GM19467 (cell line): Measurements from ENCODE around the gene WDR83.
A peak's percentile ranks its signal among the peaks of the same experiment; 100 is the strongest.
"Not testable (repeated sequence)": the region's sequence is repeated elsewhere in the genome, so short reads cannot be mapped to it uniquely, and the experiment has no call there.

ENCODE experiments used
- ATAC-seq: cut with Tn5 transposase; IDR thresholded peaks from one replicate; pipeline ENCODE4 v1.9.1; 2021; ENCODE audit warnings: mild to moderate bottlenecking, moderate library complexity; ENCODE audit not compliant: unreplicated experiment

Gene WDR83

DNA sequence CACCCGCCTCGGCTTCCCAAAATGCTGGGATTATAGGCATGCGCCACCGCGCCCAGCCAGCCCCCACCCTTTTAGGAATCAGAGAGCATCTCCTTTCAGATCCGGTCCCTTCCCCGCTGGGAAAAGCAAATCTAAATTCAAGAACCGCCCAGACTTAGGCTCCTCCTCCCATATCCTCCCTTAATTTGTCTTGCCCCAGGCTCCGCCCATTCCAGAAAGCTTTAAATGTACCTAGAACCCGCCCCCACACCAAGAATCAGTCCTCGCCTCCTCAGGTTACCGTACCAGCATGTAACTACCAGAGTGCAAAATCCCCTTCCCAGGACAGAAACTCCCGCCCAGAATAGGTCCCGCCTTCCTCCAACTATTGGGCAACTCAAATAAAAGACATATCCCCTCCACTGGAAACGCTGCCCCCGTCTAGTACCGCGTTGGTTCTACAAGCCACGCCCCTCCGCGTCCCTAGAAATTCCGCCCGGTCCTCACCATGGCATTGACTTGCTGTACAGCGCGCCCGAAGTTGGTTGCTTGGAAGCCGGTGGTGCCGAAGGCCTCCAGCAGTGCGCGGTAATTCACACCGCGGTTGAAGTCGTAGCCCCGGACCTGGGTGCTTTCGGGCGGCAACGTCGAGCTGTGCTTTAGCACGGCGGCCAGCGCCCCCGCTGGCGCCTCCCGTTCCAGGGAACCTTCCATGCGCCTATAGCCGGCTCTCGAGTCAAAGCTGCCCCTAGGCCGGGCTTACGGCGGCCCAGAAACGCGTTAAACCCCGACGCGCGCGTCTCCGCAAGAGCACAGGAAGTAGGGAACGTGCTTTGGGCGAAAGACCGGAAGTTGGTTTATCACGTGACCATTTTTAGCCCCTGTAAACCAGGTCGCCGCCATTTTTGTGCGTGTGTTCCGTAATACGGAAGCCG, 14.7 kb downstream of the WDR83 start, which contains the start of gene DHPS:
TSS of gene DHPS (minus strand) at position 807 of the 914 bp plus-strand sequence. CDS start at position 693, 114 bp downstream.
- peak; percentile 61 for ATAC-seq

DNA sequence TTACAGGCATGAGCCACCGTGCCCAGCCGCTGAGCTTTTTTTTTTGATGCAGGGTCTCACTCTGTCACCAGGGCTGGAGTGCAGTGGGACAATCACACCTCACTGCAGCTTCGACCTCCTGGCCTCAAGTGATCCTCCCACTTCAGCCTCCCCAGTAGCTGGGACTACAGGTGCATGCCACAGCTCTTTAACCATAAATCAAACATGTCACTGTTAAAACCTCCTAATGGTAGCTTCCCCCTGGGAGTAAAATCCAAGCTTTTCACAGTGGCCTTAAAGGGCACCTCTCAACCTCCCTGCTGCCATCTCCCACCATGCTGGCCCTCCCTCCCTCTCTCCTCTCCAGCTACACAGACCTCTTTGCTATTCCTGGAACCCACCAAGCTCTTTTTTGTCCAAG, 19.2 kb downstream of the WDR83 start:
- no peak for ATAC-seq

GRCh38 chr19:12687496-12688196, 21.0 kb downstream of the WDR83 start, which contains the start of gene GNG14:
Gene GNG14, plus strand, starts transcription at chr19:12687998. Its CDS starts 51 bp downstream, at chr19:12688049.
- ATAC-seq, result no peak

DNA sequence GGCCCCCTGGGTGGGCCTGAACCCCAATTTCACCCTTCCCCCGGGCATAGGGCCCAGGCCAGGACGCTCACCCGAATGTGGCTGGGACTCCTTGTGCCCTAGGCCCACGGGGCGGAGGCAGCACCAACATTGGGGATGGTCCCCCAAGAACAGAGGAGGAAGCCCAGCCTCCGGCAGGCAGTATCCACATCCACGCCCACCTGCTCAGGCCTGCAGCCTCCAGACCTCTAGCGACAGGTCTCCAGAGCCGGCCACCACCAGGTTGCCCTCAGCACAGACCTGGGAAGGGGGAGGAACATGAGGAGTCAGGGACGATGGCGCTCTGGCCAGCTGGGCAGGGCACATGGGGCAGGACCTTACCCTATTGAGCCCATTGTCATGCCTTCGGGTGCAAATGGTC, 22.4 kb downstream of the WDR83 start:
- ATAC-seq, result no peak

GRCh38 chr19:12689581-12690216, 23.1 kb downstream of the WDR83 start:
- ATAC-seq, result no peak

DNA sequence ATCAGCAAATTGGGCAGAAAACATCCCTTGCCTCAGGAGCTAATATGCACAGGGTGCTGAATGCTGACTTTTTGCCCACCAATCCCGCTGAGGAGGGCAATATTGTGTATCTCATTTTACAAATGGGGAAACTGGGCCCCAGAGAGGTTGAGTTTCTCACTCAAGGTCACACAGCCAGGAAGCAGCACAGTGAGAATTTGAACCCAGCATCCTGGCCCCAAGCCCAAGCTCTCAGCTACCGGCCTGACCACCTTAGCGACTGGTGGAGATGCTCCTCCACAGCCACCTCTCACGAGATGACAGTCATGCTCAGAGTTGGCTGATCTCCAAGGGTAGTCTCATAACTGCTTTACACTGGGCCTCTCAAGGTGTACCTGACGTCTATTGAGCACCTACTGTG, 26.4 kb downstream of the WDR83 start:
- no peak for ATAC-seq

DNA sequence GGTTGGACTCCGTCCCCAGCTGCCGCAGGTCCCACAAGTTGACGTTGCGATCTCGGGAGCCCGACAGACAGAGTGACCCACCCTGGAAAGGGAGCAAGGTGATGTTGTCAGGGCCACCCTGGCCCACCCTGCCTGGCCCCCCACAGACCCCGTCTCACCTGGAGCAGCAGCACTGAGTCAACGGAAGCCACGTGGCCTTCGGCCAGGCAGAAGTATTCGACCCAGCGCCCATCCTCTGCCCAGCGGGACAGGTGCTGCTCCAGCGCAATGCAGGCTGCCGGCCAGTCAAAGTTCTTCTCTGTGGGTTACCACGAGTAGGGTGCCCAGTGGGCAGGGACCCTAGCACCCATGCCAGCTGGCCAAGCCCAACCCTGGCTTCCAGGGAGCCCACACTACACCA, 28.0 kb downstream of the WDR83 start:
- no peak for ATAC-seq

DNA sequence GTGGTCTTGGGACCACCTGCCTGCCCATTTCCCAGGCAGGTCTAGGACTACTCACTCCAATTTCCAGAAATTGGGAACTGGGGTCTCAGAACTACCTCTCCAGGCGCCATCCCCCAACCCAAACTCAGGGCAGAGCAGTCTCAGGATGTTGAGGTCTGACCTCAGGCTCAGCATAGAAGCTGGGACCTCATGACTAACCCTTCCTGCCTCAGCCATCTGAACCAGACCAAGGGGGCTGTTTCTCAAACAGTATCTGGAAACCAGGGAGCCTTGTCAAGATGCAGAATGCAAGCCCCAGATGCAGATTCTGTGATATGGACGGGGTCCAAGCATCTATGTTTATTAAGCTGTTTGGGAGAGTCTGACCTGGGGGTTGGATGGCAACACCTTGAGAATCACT, 28.5 kb downstream of the WDR83 start:
- no peak for ATAC-seq

DNA sequence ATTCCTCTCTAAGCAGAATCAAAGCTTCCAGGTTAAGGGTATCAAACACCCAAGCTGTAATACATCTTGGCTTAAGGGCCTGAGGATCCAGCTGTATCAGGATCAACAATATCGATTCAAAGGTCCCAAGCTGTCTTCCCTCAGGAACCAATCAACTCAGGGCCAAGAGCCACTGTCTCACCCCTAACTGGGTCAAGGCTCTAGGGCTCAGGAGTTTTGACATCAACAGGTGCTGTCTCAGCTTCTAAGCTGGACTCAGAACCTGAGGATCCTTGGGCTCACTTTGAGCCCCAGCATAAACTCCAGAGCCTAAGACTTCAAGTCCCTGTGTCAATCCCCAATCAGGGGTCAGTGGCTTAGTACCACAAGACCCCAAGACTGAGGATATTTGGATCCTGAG, 28.9 kb downstream of the WDR83 start:
- no peak for ATAC-seq

GRCh38 chr19:12695997-12696365, 29.4 kb downstream of the WDR83 start:
- ATAC-seq, result no peak

DNA sequence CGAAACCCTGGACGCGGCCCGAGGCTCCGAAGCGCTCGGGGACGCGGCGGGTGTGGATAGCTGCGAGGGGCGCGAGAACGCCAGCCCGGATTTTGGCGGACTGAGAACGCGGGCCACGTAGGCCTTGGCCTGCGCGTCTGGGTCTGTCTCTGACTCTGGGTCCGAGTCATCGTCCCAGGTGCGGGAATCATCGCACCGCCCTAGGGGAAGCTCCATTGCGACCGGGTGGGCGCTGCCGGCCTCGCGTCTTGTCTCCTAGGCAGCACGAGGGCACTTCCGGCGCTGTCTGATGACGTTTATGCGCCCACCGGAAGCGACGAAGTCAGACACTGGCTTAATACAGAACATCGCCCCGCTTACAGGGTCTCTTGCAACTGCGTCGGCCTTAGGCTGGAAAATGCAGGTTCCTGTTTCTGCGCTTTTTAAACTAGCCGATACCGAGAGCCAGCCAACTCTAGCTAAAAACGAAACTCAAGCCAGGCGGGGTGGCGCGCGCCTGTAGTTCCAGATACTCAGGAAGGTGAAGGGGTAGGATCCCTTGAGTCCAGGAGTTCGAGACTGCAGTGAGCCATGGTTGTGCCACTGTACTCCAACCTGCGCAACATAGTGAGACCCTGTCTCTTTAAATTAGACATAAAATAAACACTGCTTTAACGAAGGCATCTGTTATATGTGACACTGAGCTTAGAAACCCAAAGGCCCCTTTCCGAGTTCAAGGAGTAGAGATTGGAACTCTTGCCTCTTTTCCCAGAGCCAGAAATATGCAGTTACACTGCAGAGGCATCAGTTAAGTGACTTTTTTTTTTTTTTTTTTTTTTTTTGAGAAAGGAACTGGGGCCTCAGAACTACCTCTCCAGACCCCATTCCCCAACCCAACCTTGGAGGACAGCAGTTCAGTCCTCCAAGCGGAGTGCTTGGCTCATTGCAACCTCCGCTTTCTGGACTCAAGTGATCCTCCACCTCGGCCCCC, 30.0 kb downstream of the WDR83 start, which contains the start of gene FBXW9:
TSS of gene FBXW9 (minus strand) at position 266 of the 970 bp plus-strand sequence. CDS start at position 216, 50 bp downstream.
- peak; percentile 67 for ATAC-seq

GRCh38 chr19:12697425-12697824, 30.8 kb downstream of the WDR83 start:
- not testable (repeated sequence) for ATAC-seq

DNA sequence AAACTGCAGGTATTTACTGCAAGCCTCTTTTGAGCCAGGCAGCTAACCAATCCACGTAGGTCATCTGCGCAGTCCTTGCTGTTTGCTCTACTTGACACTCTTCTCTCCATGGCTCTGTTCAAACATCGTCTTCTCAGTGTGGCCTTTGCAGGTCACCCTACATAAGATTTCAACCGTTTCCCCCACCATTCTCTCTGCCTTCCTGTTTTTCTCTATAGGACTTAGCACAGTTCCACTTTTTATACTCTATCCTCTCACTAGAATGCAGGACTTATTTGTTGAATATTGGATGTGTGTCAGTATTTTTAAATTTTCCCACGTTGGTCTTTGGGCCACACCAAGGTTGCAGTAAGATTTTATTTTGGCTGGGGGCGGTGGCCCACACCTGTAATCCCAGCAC, 31.5 kb downstream of the WDR83 start:
- no peak for ATAC-seq

DNA sequence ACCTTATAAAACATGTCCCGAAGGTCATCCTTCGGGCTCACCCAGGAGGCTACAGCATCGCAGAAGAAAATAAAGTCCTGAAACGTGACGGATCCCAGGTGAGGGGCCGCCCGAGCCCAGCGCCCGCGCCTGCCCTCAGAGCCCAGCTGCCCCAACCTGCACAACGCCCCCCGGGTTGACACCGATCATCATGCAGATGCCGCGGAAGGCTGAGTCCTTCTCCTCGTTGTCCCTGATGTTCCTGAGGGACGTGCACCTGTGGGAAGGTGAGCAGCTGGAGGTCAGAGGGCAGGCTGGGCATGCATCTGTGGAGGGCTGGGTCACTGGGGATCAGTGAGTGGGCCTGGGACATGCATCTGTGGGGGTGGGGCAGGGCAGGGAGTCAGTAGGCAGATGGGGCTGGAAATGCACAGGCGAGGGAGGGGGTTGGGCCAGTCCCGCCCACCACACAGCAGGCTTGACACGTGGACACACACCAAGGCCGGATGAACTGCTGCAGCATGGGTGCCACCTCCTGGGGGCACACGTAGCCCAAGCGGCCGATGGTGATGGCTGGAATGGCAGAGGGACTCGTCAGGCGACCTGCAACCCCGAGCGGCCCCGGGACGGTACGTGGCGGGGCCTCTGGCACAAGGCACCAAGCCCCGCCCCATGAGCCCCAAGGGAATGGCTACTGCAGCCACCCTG, 35.1 kb downstream of the WDR83 start:
- no peak for ATAC-seq

- ATAC-seq, result no peak
Measured at GRCh38 chr19:12703046-12703445, 36.4 kb downstream of the WDR83 start.

- no peak for ATAC-seq
Measured at GRCh38 chr19:12705169-12705568, 38.6 kb downstream of the WDR83 start.

GRCh38 chr19:12705654-12706331, 39.2 kb downstream of the WDR83 start:
- no peak for ATAC-seq

- ATAC-seq, result no peak
Measured at GRCh38 chr19:12706332-12706718, 39.7 kb downstream of the WDR83 start.

DNA sequence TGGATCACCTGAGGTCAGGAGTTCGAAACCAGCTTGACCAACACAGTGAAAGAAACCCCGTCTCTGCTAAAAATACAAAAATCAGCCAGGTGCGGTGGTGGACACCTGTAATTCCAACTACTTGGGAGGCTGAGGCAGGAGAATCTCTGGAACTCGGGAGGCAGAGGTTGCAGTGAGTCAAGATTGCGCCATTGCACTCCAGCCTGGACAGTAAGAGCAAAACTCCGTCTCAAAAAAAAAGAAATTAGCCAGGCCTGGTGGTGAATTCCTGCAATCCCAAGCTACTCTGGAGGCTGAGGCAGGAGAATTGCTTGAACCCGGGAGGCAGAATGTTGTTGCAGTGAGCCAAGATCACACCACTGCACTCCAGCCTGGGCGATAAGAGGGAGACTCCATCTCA, 42.0 kb downstream of the WDR83 start:
- no peak for ATAC-seq
